UCSD-AML1 (cell line): ENCODE data around the gene CCL24.
"Not testable (repeated sequence)": the region's sequence is repeated elsewhere in the genome, so short reads cannot be mapped to it uniquely, and the experiment has no call there.

Experiments used
- DNase-seq: peaks from one replicate; lab custom pipeline; 2025; ENCODE audit not compliant: unreplicated experiment; lab: John Stamatoyannopoulos, UW

Gene CCL24

GRCh38 chr7:75788154-75788847 lies 25.3 kb downstream of the CCL24 start:
- DNase-seq: not testable (repeated sequence)

- DNase-seq: not testable (repeated sequence)
Measured at GRCh38 chr7:75783058-75783457, 30.5 kb downstream of the CCL24 start.

GRCh38 chr7:75780647-75781273 lies 32.8 kb downstream of the CCL24 start:
- DNase-seq: not testable (repeated sequence)

- DNase-seq: not testable (repeated sequence)
Measured at GRCh38 chr7:75779516-75779915, 34.1 kb downstream of the CCL24 start.

- not testable (repeated sequence) for DNase-seq
Measured at GRCh38 chr7:75779035-75779434, 34.6 kb downstream of the CCL24 start.

- peak; percentile 8 for DNase-seq
Measured at GRCh38 chr7:75776295-75776971, 37.2 kb downstream of the CCL24 start.

GRCh38 chr7:75773958-75774357 lies 39.6 kb downstream of the CCL24 start:
- DNase-seq: not testable (repeated sequence)

GRCh38 chr7:75772081-75773077 lies 41.2 kb downstream of the CCL24 start, which contains the start of gene CCL26:
Gene CCL26 (minus strand): TSS chr7:75772211. CDS start chr7:75772176, 35 bp downstream.
- no peak for DNase-seq

- no peak for DNase-seq
Measured at GRCh38 chr7:75771224-75771623, 42.4 kb downstream of the CCL24 start.

GRCh38 chr7:75762350-75762917 lies 51.2 kb downstream of the CCL24 start:
- DNase-seq: no peak

GRCh38 chr7:75761801-75762200 lies 51.8 kb downstream of the CCL24 start:
- DNase-seq: not testable (repeated sequence)
